Right lobe of liver (tissue), 4 donors: ENCODE results near the gene FRMPD2.

Experiments
- POLR2A ChIP-seq: fragments of 450-650 bp; IDR thresholded peaks from one replicate; pipeline ENCODE4 v1.6.1; 2017; ENCODE audit warnings: antibody characterized with exemption, mild to moderate bottlenecking
- TF ChIP-seq, protein P1 (sequence below), 4 donors: fragments of 200-600 bp in 3 of 4; fragments of 450-650 bp in 1 of 4; IDR thresholded peaks; one replicate each; pipeline versions ENCODE4 v1.5.1 to v1.8.0; 2016 to 2022; ENCODE audit warnings: antibody characterized with exemption in 4 of 4, mild to moderate bottlenecking in 2 of 4
- donor health status: DM: no; HTN: no; CAD: no.
- donor health status: DM: no; HTN: no; CAD: no.
- donor health status: DM: no; HTN: yes; CAD: no.

DNA sequence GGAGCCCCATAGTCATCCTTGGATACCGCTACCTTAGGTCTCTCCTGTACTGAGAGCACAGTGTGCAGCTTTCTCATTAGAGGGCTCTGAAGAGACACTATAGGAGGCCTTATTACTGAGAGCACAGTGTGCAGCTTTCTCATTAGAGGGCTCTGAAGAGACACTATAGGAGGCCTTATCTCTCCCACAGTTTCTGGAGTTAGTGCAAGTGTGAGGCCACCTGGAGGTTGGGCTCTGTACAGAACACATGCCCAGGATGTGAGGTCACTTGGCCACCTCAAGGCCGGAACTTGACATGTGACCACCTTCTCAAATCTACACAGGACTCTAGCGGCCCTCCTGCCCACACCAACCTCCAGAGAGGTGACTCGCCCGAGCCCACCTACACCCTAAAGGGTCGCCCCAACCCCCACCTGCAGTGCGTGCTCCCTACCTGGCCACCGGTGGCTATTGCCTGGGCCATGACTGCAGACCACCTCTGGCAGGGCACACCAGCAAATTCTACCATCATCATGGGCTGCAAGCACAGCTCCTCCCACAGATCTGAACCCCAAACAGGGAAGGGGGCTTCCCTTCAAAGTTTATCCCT is 24.6 kb downstream of the FRMPD2 start:
- TF ChIP-seq, protein P1, sequence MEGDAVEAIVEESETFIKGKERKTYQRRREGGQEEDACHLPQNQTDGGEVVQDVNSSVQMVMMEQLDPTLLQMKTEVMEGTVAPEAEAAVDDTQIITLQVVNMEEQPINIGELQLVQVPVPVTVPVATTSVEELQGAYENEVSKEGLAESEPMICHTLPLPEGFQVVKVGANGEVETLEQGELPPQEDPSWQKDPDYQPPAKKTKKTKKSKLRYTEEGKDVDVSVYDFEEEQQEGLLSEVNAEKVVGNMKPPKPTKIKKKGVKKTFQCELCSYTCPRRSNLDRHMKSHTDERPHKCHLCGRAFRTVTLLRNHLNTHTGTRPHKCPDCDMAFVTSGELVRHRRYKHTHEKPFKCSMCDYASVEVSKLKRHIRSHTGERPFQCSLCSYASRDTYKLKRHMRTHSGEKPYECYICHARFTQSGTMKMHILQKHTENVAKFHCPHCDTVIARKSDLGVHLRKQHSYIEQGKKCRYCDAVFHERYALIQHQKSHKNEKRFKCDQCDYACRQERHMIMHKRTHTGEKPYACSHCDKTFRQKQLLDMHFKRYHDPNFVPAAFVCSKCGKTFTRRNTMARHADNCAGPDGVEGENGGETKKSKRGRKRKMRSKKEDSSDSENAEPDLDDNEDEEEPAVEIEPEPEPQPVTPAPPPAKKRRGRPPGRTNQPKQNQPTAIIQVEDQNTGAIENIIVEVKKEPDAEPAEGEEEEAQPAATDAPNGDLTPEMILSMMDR (IDR thresholded peaks at IDR 0.05): no peak
- TF ChIP-seq POLR2A: no peak
